Left colon (tissue), 2 donors: ENCODE results near the gene AGBL1. TPM values are rescaled to one million over a fixed set of nuclear protein-coding genes. Genes with fewer than 3 reads are reported as not detected.
"Not testable (repeated sequence)": the region's sequence is repeated elsewhere in the genome, so short reads cannot be mapped to it uniquely, and the experiment has no call there.

ENCODE experiments used
- ATAC-seq: fragments of 200-7000 bp; cut with Tn5 transposase; one replicate; pipeline ENCODE4 v1.9.1; 2020; ENCODE audit warnings: mild to moderate bottlenecking, moderate library complexity
- DNase-seq, 2 donors: peaks; one replicate each; pipeline ENCODE4 v3.0.0-alpha.2; 2020
- intact Hi-C, 2 donors: fragments of 100-400 bp; cut with DNase I in 1 of 2; cut with micrococcal nuclease in 1 of 2; formaldehyde crosslinking; loops; one replicate each; pipeline versions ENCODE4 v1.11.2 to v1.14.0; 2022; cut with DNase I, micrococcal nuclease
- total RNA-seq, 2 donors: library from RNA; stranded (reverse); fragmentation: NEBNext Ultra II Directional; extraction: Animal tissue kit (Norgen Biotek cat#: 25700); gene quantifications; one replicate each; pipeline ENCODE4 v1.2.1, GENCODE V29; 2021
- donor health status: DM: no; HTN: no; CAD: no.
- donor health status: DM: yes; HTN: yes; CAD: no.

The AGBL1 gene
- total RNA-seq, 2 donors from 2014 or later = 0.22 to 0.34 TPM

- intact Hi-C loops = no loop called here
- ATAC-seq = no peak
- no peak for DNase-seq
Measured at GRCh38 chr15:86968244-86968643, 888.6 kb downstream of the AGBL1 start.

DNA sequence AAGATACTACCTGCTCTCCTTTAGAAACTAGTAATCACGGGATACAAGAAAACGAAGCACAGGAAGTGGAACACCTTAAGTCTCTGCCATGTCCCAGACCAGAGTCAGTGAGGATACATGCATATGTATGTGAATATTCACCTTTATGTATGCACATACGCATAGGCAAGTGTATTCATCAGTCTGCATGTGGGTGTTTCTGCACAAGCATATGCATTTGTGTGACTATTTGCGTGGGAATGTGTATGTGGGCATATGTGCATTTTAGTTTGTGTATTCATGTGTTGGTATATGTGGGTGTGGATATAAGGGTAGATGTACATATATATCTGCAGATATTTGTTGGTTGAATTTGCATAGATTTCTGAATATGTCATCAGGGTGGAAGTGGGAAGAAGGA lies 889.7 kb downstream of the AGBL1 start:
- no peak for ATAC-seq
- no peak for DNase-seq
- intact Hi-C loops = no loop called here

DNA sequence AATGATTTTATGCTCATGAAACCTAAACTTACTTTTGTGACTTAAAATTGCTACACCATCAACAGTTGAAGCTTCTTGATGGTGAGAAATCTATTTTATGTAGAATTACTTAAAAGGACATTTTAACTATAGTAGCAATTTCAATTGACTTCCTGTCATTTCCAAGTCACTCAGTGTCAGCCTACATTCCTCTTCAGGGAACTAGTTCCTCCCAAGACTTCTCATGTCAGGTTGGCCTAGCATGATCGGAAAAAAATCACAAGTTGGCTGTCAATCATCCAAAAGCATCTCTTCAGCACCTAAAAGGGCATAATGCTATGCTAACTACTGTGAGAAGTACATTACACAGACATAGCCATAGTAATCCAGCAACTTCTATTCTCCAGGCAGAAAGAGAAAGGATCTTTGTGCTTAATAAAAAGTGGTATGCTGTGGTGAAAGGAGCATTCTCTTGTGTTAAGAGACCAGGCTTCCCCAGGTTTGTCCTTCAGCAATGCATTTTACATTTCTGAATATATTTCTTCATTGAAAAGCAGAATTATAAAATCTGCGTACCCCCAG lies 893.7 kb downstream of the AGBL1 start:
- no peak for ATAC-seq
- intact Hi-C loops = no loop called here
- DNase-seq = no peak

DNA sequence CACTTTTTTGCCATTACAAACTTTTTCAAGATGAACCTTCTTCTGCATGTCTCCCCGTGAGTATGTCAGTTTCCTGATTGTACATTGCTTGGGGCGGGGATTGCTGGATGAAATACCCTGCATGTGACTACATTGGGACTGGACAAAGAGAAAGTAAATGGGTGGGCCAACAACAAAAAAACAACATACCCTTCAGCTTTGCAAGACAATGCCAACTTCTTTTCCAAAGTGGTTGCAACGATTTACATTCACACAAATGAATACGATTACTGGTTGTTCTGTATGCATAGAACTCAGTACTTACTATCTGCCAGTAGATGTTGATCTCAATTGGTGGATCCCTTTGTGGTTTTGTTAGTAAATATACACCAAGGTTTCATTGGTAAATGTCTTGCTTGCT lies 908.4 kb downstream of the AGBL1 start:
- DNase-seq = no peak
- intact Hi-C loops = no loop called here
- no peak for ATAC-seq

GRCh38 chr15:87021751-87022150 lies 942.1 kb downstream of the AGBL1 start:
- ATAC-seq (no peak), DNase-seq (no peak)
- intact Hi-C loops = no loop called here

DNA sequence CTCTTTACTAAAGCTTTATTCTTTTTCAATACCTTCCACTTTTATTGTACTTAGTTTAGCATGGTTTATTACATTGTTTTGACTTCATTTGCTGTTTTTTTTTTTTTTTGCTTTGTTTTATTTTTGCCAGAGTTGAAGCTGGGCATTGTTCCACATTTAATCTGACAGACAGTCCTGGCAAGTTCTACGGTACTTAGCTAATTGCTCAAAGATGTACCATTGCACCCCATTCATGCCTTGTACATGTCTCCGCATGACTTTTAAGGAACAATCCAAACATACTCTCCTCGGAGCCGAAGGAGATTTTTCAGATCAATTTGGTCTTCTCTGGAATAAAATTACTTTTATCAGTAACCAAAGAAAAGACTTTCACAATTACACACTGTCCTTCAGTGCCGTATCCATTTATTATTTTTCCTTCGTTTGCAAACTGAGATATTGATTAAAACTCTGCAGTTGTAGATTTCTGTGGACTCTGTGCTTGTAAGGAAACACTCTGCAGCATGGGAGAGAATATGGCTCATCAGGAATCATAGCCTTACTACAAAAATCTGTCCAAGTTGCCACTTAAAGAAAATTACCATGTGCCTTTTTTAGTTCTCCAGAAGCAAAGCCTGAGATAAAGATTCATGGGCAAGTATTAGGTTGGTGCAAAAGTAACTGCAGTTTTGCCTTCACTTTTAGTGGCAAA lies 952.0 kb downstream of the AGBL1 start:
- intact Hi-C loops = no loop called here
- no peak for ATAC-seq
- DNase-seq = no peak

GRCh38 chr15:87032295-87032694 lies 952.6 kb downstream of the AGBL1 start:
- intact Hi-C loops = no loop called here
- ATAC-seq = no peak
- DNase-seq = no peak

DNA sequence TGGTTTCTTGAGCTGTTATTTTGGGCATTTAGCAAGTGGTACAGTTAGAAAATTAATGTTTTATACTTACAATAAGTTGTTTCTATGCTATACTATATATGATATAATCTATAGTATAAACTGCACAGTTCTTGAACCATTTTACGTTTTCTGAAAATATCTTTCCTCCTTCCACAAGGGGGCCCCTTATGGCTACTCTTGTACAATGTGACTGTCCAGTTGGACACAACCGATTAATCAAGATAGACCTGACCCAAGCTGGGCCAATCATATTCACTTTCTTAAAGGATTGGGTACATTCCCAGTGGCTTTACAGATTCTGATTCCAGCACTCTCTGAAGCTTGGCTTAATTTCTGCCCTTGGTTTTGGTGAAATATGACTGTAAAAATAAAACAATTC lies 953.4 kb downstream of the AGBL1 start:
- DNase-seq = no peak
- intact Hi-C loops = no loop called here

GRCh38 chr15:87034886-87035285 lies 955.2 kb downstream of the AGBL1 start:
- ATAC-seq = no peak
- intact Hi-C loops = no loop called here

More for the DNA sequence above, 953.4 kb downstream of the AGBL1 start:
- ATAC-seq = no peak

DNA sequence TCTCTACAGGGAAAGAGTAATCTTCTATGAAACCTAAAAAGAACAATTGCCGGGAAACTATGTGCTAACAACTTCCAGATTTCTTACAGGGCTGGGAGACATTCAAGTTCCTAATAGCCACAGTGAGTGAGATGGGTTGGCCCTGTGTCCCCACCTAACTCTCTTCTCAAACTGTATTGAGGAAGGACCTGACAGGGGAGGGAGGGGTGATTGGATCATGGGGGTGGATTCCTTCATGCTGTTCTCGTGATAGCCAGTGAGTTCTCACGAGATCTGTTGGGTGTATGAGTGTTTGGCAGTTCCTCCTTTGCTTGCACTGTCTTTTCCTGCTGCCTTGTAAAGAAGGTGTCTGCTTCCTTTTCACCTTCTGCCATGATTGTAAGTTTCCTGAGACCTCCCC lies 958.7 kb downstream of the AGBL1 start:
- intact Hi-C loops = no loop called here

More at GRCh38 chr15:87034886-87035285, 955.2 kb downstream of the AGBL1 start:
- DNase-seq = no peak

DNA sequence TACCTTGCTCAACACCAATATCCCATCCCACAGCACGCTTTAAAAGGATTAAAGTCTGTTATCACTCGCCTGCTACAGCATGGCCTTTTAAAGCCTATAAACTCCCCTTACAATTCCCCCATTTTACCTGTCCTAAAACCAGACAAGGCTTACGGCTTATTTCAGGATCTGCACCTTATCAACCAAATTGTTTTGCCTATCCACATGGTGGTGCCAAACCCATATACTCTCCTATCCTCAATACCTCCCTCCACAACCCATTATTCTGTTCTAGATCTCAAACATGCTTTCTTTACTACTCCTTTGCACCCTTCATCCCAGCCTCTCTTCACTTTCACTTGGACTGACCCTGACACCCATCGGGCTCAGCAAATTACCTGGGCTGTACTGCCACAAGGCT lies 962.9 kb downstream of the AGBL1 start:
- ATAC-seq, intact Hi-C loops, DNase-seq: not testable (repeated sequence)

More for the DNA sequence above, 958.7 kb downstream of the AGBL1 start:
- DNase-seq = no peak
- ATAC-seq = no peak

- DNase-seq (no peak), ATAC-seq (no peak)
- intact Hi-C loops = no loop called here
Measured at GRCh38 chr15:87045746-87046145, 966.1 kb downstream of the AGBL1 start.

GRCh38 chr15:87047203-87047965 lies 967.7 kb downstream of the AGBL1 start:
- DNase-seq = no peak
- no peak for ATAC-seq
- intact Hi-C loops = no loop called here
